ENCODE results near the gene HCN4. TPM values are rescaled to one million over a fixed set of nuclear protein-coding genes. Genes with fewer than 3 reads are reported as not detected.

HCN4 gene
- total RNA-seq, 1 experiment from 2014 or later = 10.5 TPM

- H3K9me3 Mint-ChIP-seq = no peaks in the 10 kb centered on the region
- no peak for ATAC-seq
- H3K4me1 Mint-ChIP-seq = no peaks in the 10 kb centered on the region
- no peak overlapping the region for H3K4me3 Mint-ChIP-seq
- TF ChIP-seq AR (CRISPR knock-in tag; IDR thresholded peaks at IDR 0.05) = no peak
- ChIA-PET POLR2A (no interaction called here), CTCF (interaction anchor here (1.0 to 2.6 kb wide), 6 partner anchors 9 to 42 kb away, joined by 3 to 10 read pairs (median 6); no protein-coding TSS in a partner anchor)
- no peak for DNase-seq (ENCODE audit: low spot score)
- H3K36me3 Mint-ChIP-seq = peaks cover 12% of the 10 kb centered on the region
- no peaks in the 10 kb centered on the region for H3K27me3 Mint-ChIP-seq (ENCODE audit: low read depth)
- H3K27ac Mint-ChIP-seq = no peak overlapping the region
Measured at GRCh38 chr15:73282567-73283365, 86.0 kb downstream of the HCN4 start.

- POLR2A ChIA-PET = no interaction called here
- CTCF ChIA-PET = interaction anchor here (0.9 to 8.1 kb wide), 3 partner anchors 12 to 429 kb away, joined by 3 to 55 read pairs (median 3); no protein-coding TSS in a partner anchor
- TF ChIP-seq RELA (CRISPR knock-in tag; IDR thresholded peaks at IDR 0.05; ENCODE audit: borderline replicate concordance) (no peak), NR2C2 (CRISPR knock-in tag; IDR thresholded peaks at IDR 0.05) (no peak)
- Mint-ChIP-seq H3K4me1 (peaks cover 3% of the 10 kb centered on the region; the same call in 1 of the 2 replicates), H3K4me3 (no peak overlapping the region), H3K9me3 (no peaks in the 10 kb centered on the region), H3K27ac (no peak overlapping the region), H3K27me3 (ENCODE audit: low read depth) (no peaks in the 10 kb centered on the region), H3K36me3 (no peaks in the 10 kb centered on the region)
- ATAC-seq (no peak), DNase-seq (ENCODE audit: low spot score) (no peak)
Measured at GRCh38 chr15:73275862-73276261, 92.9 kb downstream of the HCN4 start.

- CTCF ChIA-PET = interaction anchor here (0.5 to 8.1 kb wide), 29 partner anchors 8 to 552 kb away, joined by 3 to 55 read pairs (median 3); no protein-coding TSS in a partner anchor
- Mint-ChIP-seq H3K4me1 (peaks cover 3% of the 10 kb centered on the region; the same call in 1 of the 2 replicates), H3K27ac (no peak overlapping the region), H3K9me3 (no peaks in the 10 kb centered on the region), H3K4me3 (no peak overlapping the region), H3K36me3 (peaks cover 8% of the 10 kb centered on the region), H3K27me3 (ENCODE audit: low read depth) (no peaks in the 10 kb centered on the region)
- peak; percentile 66 for DNase-seq (ENCODE audit: low spot score)
- POLR2A ChIA-PET = no interaction called here
- no peak for TF ChIP-seq FOXK1 (CRISPR knock-in tag; IDR thresholded peaks at IDR 0.05)
- no peak for TF ChIP-seq AR (CRISPR knock-in tag; IDR thresholded peaks at IDR 0.05)
- TF ChIP-seq CTCF (IDR thresholded peaks at IDR 0.05) = peak; percentile 44; the same call in 1 of the 2 replicates
- ATAC-seq = peak; percentile 97
Measured at GRCh38 chr15:73273181-73274002, 95.4 kb downstream of the HCN4 start.

GRCh38 chr15:73270366-73271097 is 98.2 kb downstream of the HCN4 start:
- Mint-ChIP-seq H3K4me3 (no peak overlapping the region), H3K9me3 (no peaks in the 10 kb centered on the region), H3K27ac (no peak overlapping the region), H3K36me3 (peaks cover 13% of the 10 kb centered on the region), H3K27me3 (ENCODE audit: low read depth) (no peaks in the 10 kb centered on the region), H3K4me1 (peaks cover 3% of the 10 kb centered on the region; the same call in 1 of the 2 replicates)
- DNase-seq (ENCODE audit: low spot score) = no peak
- no peak for TF ChIP-seq EMX1 (CRISPR knock-in tag; IDR thresholded peaks at IDR 0.05)
- ATAC-seq = no peak
- CTCF ChIA-PET = no interaction called here
- POLR2A ChIA-PET = no interaction called here

Other genes with a start within 250 kb of the HCN4 start
- not detected in 3 replicates for gene REC114, start 74.2 kb upstream of the HCN4 start, total RNA-seq (2021)

Measured in WTC11 (cell line).